GM19397 (cell line): ENCODE data around the gene KLHDC4.
"Not testable (repeated sequence)": the region's sequence is repeated elsewhere in the genome, so short reads cannot be mapped to it uniquely, and the experiment has no call there.

Experiments used
- ATAC-seq: cut with Tn5 transposase; IDR thresholded peaks from one replicate; pipeline ENCODE4 v1.9.1; 2021; ENCODE audit warnings: mild to moderate bottlenecking, moderate library complexity; ENCODE audit not compliant: unreplicated experiment

Gene KLHDC4

GRCh38 chr16:87788730-87789436 lies 23.1 kb upstream of the KLHDC4 start:
- ATAC-seq: not testable (repeated sequence)

DNA sequence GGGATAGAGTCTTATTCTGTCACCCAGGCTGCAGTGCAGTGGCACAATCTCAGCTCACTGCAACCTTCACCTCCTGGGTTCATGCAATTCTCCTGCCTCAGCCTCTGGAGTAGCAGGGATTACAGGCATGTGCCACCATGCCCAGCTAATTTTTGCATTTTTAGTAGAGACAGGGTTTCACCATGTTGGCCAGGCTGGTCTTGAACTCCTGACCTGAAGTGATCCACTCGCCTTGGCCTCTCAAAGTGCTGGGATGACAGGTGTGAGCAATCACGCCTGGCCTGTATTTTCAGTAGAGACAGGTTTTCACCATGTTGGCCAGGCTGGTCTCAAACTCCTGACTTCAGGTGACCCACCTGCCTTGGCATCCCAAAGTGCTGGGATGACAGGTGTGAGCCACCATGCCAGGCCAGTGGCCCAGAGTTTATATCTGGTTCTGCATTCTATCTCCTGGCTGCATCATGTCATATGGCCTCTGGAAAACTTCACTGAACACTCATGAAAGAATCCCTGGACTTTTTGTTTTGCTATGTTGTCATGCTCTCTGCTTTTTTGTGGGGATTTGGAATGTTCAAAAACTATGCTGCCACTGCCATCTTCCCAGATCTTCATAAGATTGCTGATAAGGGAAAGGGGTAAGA lies 21.8 kb upstream of the KLHDC4 start:
- ATAC-seq: not testable (repeated sequence)

- no peak for ATAC-seq
Observed at GRCh38 chr16:87784812-87785211, 19.0 kb upstream of the KLHDC4 start.

- no peak for ATAC-seq
Observed at GRCh38 chr16:87782033-87782432, 16.2 kb upstream of the KLHDC4 start.

- ATAC-seq: no peak
Observed at GRCh38 chr16:87780385-87780989, 14.7 kb upstream of the KLHDC4 start.

- ATAC-seq: peak; percentile 43
Observed at GRCh38 chr16:87778830-87779579, 13.2 kb upstream of the KLHDC4 start.

- no peak for ATAC-seq
Observed at GRCh38 chr16:87778476-87778829, 12.7 kb upstream of the KLHDC4 start.

DNA sequence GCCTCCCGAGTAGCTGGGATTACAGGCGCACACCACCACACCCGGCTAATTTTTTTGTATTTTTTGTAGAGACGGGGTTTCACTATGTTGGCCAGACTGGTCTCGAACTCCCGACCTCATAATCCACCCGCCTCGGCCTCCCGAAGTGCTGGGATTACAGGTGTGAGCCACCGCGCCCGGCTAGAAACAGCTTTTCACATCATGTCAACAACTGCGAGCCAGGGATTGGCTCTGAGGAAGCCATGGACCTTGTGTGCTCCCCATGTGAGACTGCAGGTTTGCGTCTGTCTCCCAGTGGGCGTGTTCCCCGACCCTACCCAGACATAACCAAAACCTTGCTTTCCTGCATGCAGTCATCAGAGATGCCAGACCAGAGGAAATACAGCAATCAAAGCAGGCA lies 8.1 kb upstream of the KLHDC4 start:
- ATAC-seq: not testable (repeated sequence)

- not testable (repeated sequence) for ATAC-seq
Observed at GRCh38 chr16:87767456-87767855, 1.7 kb upstream of the KLHDC4 start.

GRCh38 chr16:87766485-87766797 lies 655 bp upstream of the KLHDC4 start:
- no peak for ATAC-seq

- no peak for ATAC-seq
Observed at GRCh38 chr16:87765473-87765775, 362 bp downstream of the KLHDC4 start.

GRCh38 chr16:87764600-87765472 lies 950 bp downstream of the KLHDC4 start:
- ATAC-seq: no peak

GRCh38 chr16:87762620-87763019 lies 3.2 kb downstream of the KLHDC4 start:
- no peak for ATAC-seq

GRCh38 chr16:87762071-87762571 lies 3.7 kb downstream of the KLHDC4 start:
- ATAC-seq: no peak

- ATAC-seq: no peak
Observed at GRCh38 chr16:87761060-87761459, 4.7 kb downstream of the KLHDC4 start.

- ATAC-seq: no peak
Observed at GRCh38 chr16:87757841-87758426, 7.9 kb downstream of the KLHDC4 start.

GRCh38 chr16:87754535-87754934 lies 11.3 kb downstream of the KLHDC4 start:
- no peak for ATAC-seq

DNA sequence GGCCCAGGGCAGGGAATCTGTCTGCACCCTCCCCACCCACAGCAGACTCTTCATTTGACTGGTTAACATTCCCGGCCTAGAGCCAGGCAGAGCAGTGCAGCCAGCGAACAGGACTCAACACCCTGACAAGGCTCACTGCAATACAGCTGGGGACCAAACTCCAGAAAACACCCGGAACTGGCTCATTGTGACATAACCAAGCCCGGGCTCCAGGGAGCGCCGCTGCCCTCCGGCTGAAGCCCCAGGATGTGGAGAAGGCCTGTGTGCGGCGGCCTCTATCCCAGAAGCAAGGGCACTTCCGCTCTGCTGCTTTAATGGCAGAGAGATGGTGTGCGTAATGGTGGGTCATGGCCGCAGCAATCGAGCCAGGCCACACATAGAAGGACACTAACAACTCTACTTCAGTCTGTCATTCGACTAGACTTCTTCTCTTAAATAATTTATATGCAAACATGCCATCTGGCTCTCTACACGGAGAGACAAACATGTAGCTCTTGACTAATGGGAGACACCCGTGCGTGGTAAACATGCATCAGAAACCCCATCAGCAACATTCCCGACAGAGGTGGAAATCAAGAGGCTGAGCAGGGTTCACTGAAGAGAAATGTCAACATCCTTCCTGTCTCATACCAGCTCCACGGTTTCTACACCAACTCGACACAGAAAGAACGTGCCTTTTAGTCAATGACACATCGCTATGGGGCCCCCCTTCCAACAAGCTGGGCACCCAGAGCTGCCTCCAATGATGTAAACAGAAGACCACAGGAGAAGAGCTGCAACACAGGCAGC lies 18.0 kb downstream of the KLHDC4 start:
- ATAC-seq: no peak

DNA sequence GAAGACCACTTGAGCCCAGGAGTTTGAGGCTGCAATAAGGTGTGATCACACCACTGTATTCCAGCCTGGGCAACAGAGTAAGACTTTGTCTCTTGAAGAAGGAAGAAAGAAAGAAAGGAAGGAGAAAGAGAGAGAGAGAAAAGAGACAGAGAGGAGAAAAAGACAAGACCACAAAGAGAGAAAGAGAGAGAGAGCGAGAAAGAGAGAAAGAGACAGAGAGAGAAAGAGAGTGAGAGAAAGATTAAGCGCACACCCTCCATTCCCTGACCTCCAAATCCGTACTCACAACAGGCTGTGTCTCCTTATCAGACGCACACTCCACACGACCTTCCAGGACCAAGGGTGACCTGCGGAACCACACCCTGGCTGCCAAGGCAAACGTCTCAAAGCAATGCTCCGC lies 19.6 kb downstream of the KLHDC4 start:
- no peak for ATAC-seq
